GM21526 (cell line): ENCODE measurements around the gene NFIA.

Source experiments
- ATAC-seq: cut with Tn5 transposase; IDR thresholded peaks from one replicate; pipeline ENCODE4 v1.9.1; 2021; ENCODE audit warnings: moderate library complexity; ENCODE audit not compliant: unreplicated experiment, low FRiP score

NFIA gene

GRCh38 chr1:61284936-61285335, 202.6 kb downstream of the NFIA start:
- ATAC-seq = no peak

- no peak for ATAC-seq
Observed at GRCh38 chr1:61285371-61285885, 203.1 kb downstream of the NFIA start.

- no peak for ATAC-seq
Observed at GRCh38 chr1:61287014-61287413, 204.7 kb downstream of the NFIA start.

- no peak for ATAC-seq
Observed at GRCh38 chr1:61287734-61288133, 205.4 kb downstream of the NFIA start.

- ATAC-seq = no peak
Observed at GRCh38 chr1:61289232-61290098, 207.1 kb downstream of the NFIA start.

- no peak for ATAC-seq
Observed at GRCh38 chr1:61290525-61290924, 208.2 kb downstream of the NFIA start.

- no peak for ATAC-seq
Observed at GRCh38 chr1:61293197-61293596, 210.8 kb downstream of the NFIA start.

- ATAC-seq = no peak
Observed at GRCh38 chr1:61293986-61294504, 211.7 kb downstream of the NFIA start.

GRCh38 chr1:61294930-61295329, 212.6 kb downstream of the NFIA start:
- no peak for ATAC-seq

GRCh38 chr1:61295818-61296537, 213.6 kb downstream of the NFIA start:
- no peak for ATAC-seq

- ATAC-seq = no peak
Observed at GRCh38 chr1:61297887-61298286, 215.5 kb downstream of the NFIA start.

- no peak for ATAC-seq
Observed at GRCh38 chr1:61299463-61299862, 217.1 kb downstream of the NFIA start.

GRCh38 chr1:61300899-61301298, 218.5 kb downstream of the NFIA start:
- no peak for ATAC-seq

- ATAC-seq = no peak
Observed at GRCh38 chr1:61301824-61302657, 219.7 kb downstream of the NFIA start.

- no peak for ATAC-seq
Observed at GRCh38 chr1:61307422-61308142, 225.2 kb downstream of the NFIA start.

GRCh38 chr1:61310057-61310456, 227.7 kb downstream of the NFIA start:
- no peak for ATAC-seq

GRCh38 chr1:61310538-61310937, 228.2 kb downstream of the NFIA start:
- no peak for ATAC-seq

GRCh38 chr1:61313906-61314422, 231.6 kb downstream of the NFIA start:
- no peak for ATAC-seq

- no peak for ATAC-seq
Observed at GRCh38 chr1:61315011-61315410, 232.7 kb downstream of the NFIA start.

- ATAC-seq = no peak
Observed at GRCh38 chr1:61316493-61316892, 234.1 kb downstream of the NFIA start.
